Hepatocyte (in vitro differentiated cells): Measurements from ENCODE around the gene CCNH.

Experiments used
- EZH2 ChIP-seq: fragments of 200-600 bp; sonication (generic); IDR thresholded peaks from 2 replicates; pipeline ENCODE4 v1.6.1; 2016; ENCODE audit warnings: antibody characterized with exemption, mild to moderate bottlenecking, borderline replicate concordance
- EZH2phosphoT487 ChIP-seq: fragments of 200-600 bp; sonication (generic); IDR thresholded peaks from one replicate; pipeline ENCODE4 v1.6.1; 2018; ENCODE audit warnings: antibody characterized with exemption, mild to moderate bottlenecking, low read depth, moderate library complexity; ENCODE audit not compliant: unreplicated experiment, severe bottlenecking
- TF ChIP-seq, protein P1 (sequence below): fragments of 200-600 bp; sonication (generic); IDR thresholded peaks from 2 replicates; pipeline ENCODE4 v1.5.1; 2016; ENCODE audit warnings: antibody characterized with exemption, mild to moderate bottlenecking; ENCODE audit not compliant: poor library complexity

DNA sequence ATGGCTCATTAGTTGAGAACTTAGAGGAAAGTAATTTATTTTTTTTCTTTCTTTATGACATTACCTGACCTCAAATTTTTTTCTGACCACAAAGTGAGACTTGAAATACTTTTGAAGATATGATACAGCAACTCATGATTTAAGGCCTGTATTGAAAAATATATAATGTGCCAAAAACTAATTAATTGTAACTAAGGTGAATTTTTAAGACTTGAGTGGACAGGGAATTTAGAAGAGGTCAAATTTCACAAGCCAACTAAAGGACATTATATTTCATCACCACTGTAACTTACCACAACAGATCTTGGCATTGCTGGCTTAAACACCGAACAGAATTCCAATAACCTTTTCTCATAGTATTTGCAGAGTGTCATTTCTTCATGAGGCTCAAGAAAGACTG, 1.8 kb downstream of the CCNH start:
- TF ChIP-seq, protein P1, sequence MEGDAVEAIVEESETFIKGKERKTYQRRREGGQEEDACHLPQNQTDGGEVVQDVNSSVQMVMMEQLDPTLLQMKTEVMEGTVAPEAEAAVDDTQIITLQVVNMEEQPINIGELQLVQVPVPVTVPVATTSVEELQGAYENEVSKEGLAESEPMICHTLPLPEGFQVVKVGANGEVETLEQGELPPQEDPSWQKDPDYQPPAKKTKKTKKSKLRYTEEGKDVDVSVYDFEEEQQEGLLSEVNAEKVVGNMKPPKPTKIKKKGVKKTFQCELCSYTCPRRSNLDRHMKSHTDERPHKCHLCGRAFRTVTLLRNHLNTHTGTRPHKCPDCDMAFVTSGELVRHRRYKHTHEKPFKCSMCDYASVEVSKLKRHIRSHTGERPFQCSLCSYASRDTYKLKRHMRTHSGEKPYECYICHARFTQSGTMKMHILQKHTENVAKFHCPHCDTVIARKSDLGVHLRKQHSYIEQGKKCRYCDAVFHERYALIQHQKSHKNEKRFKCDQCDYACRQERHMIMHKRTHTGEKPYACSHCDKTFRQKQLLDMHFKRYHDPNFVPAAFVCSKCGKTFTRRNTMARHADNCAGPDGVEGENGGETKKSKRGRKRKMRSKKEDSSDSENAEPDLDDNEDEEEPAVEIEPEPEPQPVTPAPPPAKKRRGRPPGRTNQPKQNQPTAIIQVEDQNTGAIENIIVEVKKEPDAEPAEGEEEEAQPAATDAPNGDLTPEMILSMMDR: no peak
- TF ChIP-seq EZH2 (no peak), EZH2phosphoT487 (no peak)
